ENCODE measurements around the gene ISLR2. TPM values are rescaled to one million over a fixed set of nuclear protein-coding genes. Genes with fewer than 3 reads are reported as not detected.

The ISLR2 gene
- total and polyA plus RNA-seq, 12 donors, result 1.2 to 8.7 (median 2.5) TPM

DNA sequence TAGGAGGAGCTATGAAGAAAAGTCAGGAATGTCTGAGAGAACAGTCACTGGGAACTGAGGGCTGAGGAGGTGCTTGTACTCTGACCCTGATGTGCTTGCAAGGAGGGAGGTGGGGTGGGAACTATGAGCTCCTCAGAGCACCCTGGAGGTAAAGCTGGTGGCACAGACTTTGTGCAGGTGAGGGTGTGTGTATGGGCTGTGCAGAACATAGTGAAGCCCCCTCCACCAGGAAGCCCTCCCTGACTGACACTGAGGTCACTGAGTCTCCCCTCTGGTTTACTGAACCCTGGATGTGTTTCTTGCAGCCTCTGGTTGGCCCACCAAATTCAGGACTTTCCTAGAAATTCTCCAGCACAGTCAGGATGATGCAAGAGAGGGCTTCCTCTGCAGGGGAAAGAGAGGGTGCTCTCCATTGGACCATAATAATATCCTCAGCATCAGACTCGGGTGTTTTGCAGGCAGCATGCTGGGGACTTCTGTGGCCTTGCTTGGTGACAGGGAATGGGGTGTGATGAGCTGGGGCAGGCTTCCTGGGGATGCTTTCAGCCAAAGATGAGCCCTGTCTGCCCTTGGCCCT is 41.7 kb downstream of the ISLR2 start:
- intact Hi-C loops (cut with DNase I), result loop anchor here in 2 of 10 donors (2.0 to 5.0 kb wide), 2 partner anchors 35 kb away; no protein-coding TSS in a partner anchor
- TF ChIP-seq, protein P1, sequence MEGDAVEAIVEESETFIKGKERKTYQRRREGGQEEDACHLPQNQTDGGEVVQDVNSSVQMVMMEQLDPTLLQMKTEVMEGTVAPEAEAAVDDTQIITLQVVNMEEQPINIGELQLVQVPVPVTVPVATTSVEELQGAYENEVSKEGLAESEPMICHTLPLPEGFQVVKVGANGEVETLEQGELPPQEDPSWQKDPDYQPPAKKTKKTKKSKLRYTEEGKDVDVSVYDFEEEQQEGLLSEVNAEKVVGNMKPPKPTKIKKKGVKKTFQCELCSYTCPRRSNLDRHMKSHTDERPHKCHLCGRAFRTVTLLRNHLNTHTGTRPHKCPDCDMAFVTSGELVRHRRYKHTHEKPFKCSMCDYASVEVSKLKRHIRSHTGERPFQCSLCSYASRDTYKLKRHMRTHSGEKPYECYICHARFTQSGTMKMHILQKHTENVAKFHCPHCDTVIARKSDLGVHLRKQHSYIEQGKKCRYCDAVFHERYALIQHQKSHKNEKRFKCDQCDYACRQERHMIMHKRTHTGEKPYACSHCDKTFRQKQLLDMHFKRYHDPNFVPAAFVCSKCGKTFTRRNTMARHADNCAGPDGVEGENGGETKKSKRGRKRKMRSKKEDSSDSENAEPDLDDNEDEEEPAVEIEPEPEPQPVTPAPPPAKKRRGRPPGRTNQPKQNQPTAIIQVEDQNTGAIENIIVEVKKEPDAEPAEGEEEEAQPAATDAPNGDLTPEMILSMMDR (IDR thresholded peaks at IDR 0.05), result no peak
- H3K27ac ChIP-seq, result peak overlapping the region; percentile 68 to 93 (median 83)

DNA sequence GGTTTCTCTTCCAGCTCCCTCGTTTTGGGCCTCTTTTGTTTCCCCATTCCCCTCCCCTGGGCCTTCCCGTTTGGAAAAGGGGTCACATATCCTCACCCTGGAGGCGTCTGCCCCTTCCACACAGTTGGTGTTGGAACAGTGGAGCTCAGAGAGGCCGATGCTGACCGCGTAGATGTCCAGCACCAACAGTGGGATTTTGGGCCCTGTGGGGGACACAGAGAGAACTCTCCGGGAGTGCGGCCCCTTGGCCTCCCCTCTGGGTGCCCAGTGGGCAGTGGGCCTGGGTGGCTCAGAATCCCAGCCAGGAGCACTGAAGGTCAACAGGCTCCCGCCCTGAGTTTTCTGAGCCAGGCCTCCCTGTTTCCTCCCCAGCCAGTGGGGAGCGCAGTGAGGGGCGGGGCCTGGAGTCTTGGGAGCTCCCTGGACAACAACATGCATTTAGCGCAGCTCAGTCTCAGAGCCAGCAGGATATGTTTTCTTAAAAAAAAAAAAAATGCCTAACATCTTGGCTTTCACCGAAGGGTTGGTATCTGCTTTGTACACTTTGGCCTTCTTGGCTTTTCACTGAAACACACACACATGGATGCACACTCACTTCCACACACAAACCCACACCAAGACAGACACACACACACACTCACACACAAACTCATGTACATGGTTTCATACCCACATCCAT is 42.5 kb downstream of the ISLR2 start:
- peak overlapping the region in 5 of 10 donors; percentile 47 to 54 (median 51) for H3K4me3 ChIP-seq
- peaks cover 19 to 93% (median 51%) of the 10 kb centered on the region in 9 donors for H3K4me1 ChIP-seq
- WGBS, 2 donors, result 35 to 48% methylated on average over 13 of the region's 13 CpGs
- intact Hi-C loops (cut with DNase I), result loop anchor here in 2 of 10 donors (2.0 to 5.0 kb wide), 2 partner anchors 36 kb away; no protein-coding TSS in a partner anchor
- no peaks in the 10 kb centered on the region for H3K36me3 ChIP-seq
- H3K27ac ChIP-seq, result peak overlapping the region; percentile 68 to 93 (median 83)
- DNase-seq, result peak; percentile 82 to 83
- TF ChIP-seq, protein P1 (IDR thresholded peaks at IDR 0.05), result peak in 3 of 9 donors; percentile 4 to 24 (median 16)
- no peaks in the 10 kb centered on the region for H3K27me3 ChIP-seq
- ATAC-seq, result peak; percentile 67 to 89 (median 78)
- H3K9me3 ChIP-seq, result no peaks in the 10 kb centered on the region

More for the DNA sequence above, 41.7 kb downstream of the ISLR2 start:
- no peak for DNase-seq
- H3K4me3 ChIP-seq, result peak overlapping the region in 1 of 10 donors; percentile 49
- H3K36me3 ChIP-seq, result no peaks in the 10 kb centered on the region
- peaks cover 16 to 91% (median 48%) of the 10 kb centered on the region in 9 donors for H3K4me1 ChIP-seq
- no peak for ATAC-seq
- H3K27me3 ChIP-seq, result no peaks in the 10 kb centered on the region
- H3K9me3 ChIP-seq, result no peaks in the 10 kb centered on the region
- WGBS, 2 donors, result 71 to 73% methylated on average over 1 of the region's 1 CpG

DNA sequence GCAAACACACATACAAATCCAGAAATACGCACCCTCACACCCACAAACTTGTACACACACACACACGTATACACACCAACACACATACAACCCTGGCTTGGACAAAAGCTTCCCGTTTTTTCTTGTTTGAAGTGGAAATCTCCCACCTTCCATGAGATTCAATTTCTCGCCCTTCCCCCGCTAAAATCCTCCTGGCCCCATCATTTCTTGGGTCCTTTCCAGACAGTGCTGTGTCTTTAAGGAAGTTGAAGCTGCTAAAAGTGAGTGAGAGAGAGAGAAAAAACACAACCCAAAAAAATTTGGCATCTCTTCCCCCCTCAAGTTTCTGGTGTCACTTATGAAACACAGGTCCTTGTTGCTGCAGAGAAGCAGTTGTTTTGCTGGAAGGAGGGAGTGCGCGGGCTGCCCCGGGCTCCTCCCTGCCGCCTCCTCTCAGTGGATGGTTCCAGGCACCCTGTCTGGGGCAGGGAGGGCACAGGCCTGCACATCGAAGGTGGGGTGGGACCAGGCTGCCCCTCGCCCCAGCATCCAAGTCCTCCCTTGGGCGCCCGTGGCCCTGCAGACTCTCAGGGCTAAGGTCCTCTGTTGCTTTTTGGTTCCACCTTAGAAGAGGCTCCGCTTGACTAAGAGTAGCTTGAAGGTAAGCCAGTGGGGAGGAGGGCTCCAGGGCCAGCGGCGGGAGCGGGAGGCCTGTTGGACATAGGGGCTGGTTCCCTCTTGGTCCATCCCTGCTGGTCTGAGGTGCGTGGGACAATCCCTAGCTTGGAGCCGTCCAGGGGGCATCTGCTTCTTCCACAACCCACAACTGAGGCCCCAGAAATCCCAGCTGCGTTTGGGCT is 43.2 kb downstream of the ISLR2 start, which contains the start of gene ISLR:
ISLR (plus strand) TSS at position 331 of the 839 bp plus-strand sequence. CDS start 1,149 bp downstream, outside the sequence.
- DNase-seq (peak; percentile 47 to 53), ATAC-seq (peak; percentile 23 to 70 (median 58))
- TF ChIP-seq, protein P1 (IDR thresholded peaks at IDR 0.05), result no peak
- intact Hi-C loops (cut with DNase I), result loop anchor here in 2 of 10 donors (2.0 to 5.0 kb wide), 2 partner anchors 36 to 37 kb away; no protein-coding TSS in a partner anchor
- WGBS, 2 donors, result 39 to 57% methylated on average over 19 to 20 of the region's 20 CpGs
- H3K9me3 ChIP-seq, result no peaks in the 10 kb centered on the region
- H3K4me1 ChIP-seq, result peaks cover 18 to 93% (median 52%) of the 10 kb centered on the region in 9 donors
- H3K36me3 ChIP-seq, result no peaks in the 10 kb centered on the region
- peak within 1 kb of the TSS; percentile 68 to 93 (median 83) for H3K27ac ChIP-seq
- H3K27me3 ChIP-seq, result no peaks in the 10 kb centered on the region
- peak within 1 kb of the TSS in 9 of 10 donors; percentile 9 to 54 (median 47) for H3K4me3 ChIP-seq

Measured in heart right ventricle (tissue), 16 donors.